OCI-LY3 (cell line): Measurements from ENCODE around the gene FZR1.

Experiments
- CTCF ChIP-seq: fragments of 200-600, 300-600 bp; sonication (generic); IDR thresholded peaks from 2 replicates; pipeline ENCODE4 v1.5.1; 2014; ENCODE audit warnings: antibody characterized with exemption, low read length, low read depth
- EZH2phosphoT487 ChIP-seq: fragments of 200-600 bp; shearing (Covaris generic); IDR thresholded peaks from 2 replicates; pipeline ENCODE4 v1.6.1; 2018; ENCODE audit warnings: antibody characterized with exemption, mixed run types, low read depth

GRCh38 chr19:3481241-3482090 is 24.6 kb upstream of the FZR1 start:
- TF ChIP-seq CTCF (no peak), EZH2phosphoT487 (no peak)
